ENCODE results near the gene SMAD3.

GRCh38 chr15:67048281-67049279 lies 16.8 kb upstream of the SMAD3 start:
- TF ChIP-seq POLR2A (IDR thresholded peaks at IDR 0.05), result peak in 2 of 3 donors; percentile 65 to 72
- TF ChIP-seq, protein P1, sequence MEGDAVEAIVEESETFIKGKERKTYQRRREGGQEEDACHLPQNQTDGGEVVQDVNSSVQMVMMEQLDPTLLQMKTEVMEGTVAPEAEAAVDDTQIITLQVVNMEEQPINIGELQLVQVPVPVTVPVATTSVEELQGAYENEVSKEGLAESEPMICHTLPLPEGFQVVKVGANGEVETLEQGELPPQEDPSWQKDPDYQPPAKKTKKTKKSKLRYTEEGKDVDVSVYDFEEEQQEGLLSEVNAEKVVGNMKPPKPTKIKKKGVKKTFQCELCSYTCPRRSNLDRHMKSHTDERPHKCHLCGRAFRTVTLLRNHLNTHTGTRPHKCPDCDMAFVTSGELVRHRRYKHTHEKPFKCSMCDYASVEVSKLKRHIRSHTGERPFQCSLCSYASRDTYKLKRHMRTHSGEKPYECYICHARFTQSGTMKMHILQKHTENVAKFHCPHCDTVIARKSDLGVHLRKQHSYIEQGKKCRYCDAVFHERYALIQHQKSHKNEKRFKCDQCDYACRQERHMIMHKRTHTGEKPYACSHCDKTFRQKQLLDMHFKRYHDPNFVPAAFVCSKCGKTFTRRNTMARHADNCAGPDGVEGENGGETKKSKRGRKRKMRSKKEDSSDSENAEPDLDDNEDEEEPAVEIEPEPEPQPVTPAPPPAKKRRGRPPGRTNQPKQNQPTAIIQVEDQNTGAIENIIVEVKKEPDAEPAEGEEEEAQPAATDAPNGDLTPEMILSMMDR (IDR thresholded peaks at IDR 0.05), result no peak

All from body of pancreas (tissue), 4 donors.